Activated T-cell treated with anti-CD3 and anti-CD28 coated beads for 4 hours (primary cell): ENCODE data around the gene POC1B.

Source experiments
- DNase-seq: peaks from one replicate; pipeline ENCODE4 v3.0.0-alpha.2; 2020

POC1B gene

GRCh38 chr12:89414851-89415250 lies 111.0 kb downstream of the POC1B start:
- no peak for DNase-seq

GRCh38 chr12:89414322-89414721 lies 111.5 kb downstream of the POC1B start:
- no peak for DNase-seq

- DNase-seq, result no peak
Measured at GRCh38 chr12:89413234-89413633, 112.6 kb downstream of the POC1B start.

- no peak for DNase-seq
Measured at GRCh38 chr12:89412665-89413064, 113.2 kb downstream of the POC1B start.

- DNase-seq, result no peak
Measured at GRCh38 chr12:89411846-89412245, 114.0 kb downstream of the POC1B start.

- no peak for DNase-seq
Measured at GRCh38 chr12:89411234-89411633, 114.6 kb downstream of the POC1B start.

- no peak for DNase-seq
Measured at GRCh38 chr12:89405626-89406345, 120.1 kb downstream of the POC1B start.

GRCh38 chr12:89401433-89402058 lies 124.3 kb downstream of the POC1B start:
- no peak for DNase-seq

- DNase-seq, result no peak
Measured at GRCh38 chr12:89400415-89400814, 125.4 kb downstream of the POC1B start.

- no peak for DNase-seq
Measured at GRCh38 chr12:89395712-89396111, 130.1 kb downstream of the POC1B start.

GRCh38 chr12:89393551-89394121 lies 132.2 kb downstream of the POC1B start:
- no peak for DNase-seq

GRCh38 chr12:89392391-89392790 lies 133.5 kb downstream of the POC1B start:
- no peak for DNase-seq

GRCh38 chr12:89391726-89392336 lies 134.0 kb downstream of the POC1B start:
- DNase-seq, result no peak

GRCh38 chr12:89390802-89391673 lies 134.8 kb downstream of the POC1B start:
- DNase-seq, result no peak

- DNase-seq, result no peak
Measured at GRCh38 chr12:89389755-89390661, 135.8 kb downstream of the POC1B start.

GRCh38 chr12:89386138-89386537 lies 139.7 kb downstream of the POC1B start:
- DNase-seq, result no peak

- DNase-seq, result no peak
Measured at GRCh38 chr12:89384807-89385206, 141.0 kb downstream of the POC1B start.

GRCh38 chr12:89384050-89384758 lies 141.6 kb downstream of the POC1B start:
- DNase-seq, result no peak

GRCh38 chr12:89383235-89384049 lies 142.4 kb downstream of the POC1B start:
- DNase-seq, result no peak

- no peak for DNase-seq
Measured at GRCh38 chr12:89382328-89382727, 143.5 kb downstream of the POC1B start.
